Panc1 (cell line): Measurements from ENCODE around the gene KIRREL3. TPM values are rescaled to one million over a fixed set of nuclear protein-coding genes. Genes with fewer than 3 reads are reported as not detected.

Source experiments
- ATAC-seq: fragments of 200-7000 bp; cut with Tn5 transposase; 2 replicates; pipeline ENCODE4 v1.9.1; 2020; ENCODE audit warnings: mild to moderate bottlenecking, moderate library complexity
- BruUV-seq: library from RNA; stranded (reverse); fragments of 400-500 nt; replicated peaks from 2 replicates; lab custom pipeline; 2021; lab: Mats Ljungman, UMichigan
- CTCF ChIA-PET: fragments of 300-600 bp; sonication (Branson Sonifier 250); formaldehyde crosslinking; loops from one replicate; lab custom pipeline; 2022; ENCODE audit warnings: antibody characterized with exemption; lab: Charles Lee
- POLR2A ChIA-PET: fragments of 300-600 bp; sonication (Branson Sonifier 250); formaldehyde crosslinking; loops from one replicate; lab custom pipeline; 2022; ENCODE audit warnings: antibody characterized with exemption; lab: Charles Lee
- DNase-seq: peaks from one replicate; pipeline ENCODE4 v3.0.0-alpha.2; 2010; ENCODE audit warnings: low read depth, low spot score
- H3K27ac ChIP-seq: 2 replicates; pipeline ENCODE4 v1.5.1; 2011; ENCODE audit warnings: mild to moderate bottlenecking, low read length, inconsistent platforms
- H3K27me3 ChIP-seq: fragments of 200-500 bp; sonication (Bioruptor generic); 2 replicates; pipeline ENCODE4 v1.6.0; 2014; ENCODE audit warnings: low read length, inconsistent platforms; ENCODE audit not compliant: control insufficient read depth, insufficient read depth
- H3K36me3 ChIP-seq: fragments of 200-500 bp; sonication (Bioruptor generic); 2 replicates; pipeline ENCODE4 v1.5.1; 2014; ENCODE audit warnings: inconsistent platforms, mild to moderate bottlenecking, low read length, moderate library complexity; ENCODE audit not compliant: control insufficient read depth, insufficient read depth
- H3K4me1 ChIP-seq: 2 replicates; pipeline ENCODE4 v1.5.1; 2011; ENCODE audit warnings: inconsistent platforms, mild to moderate bottlenecking, low read length, moderate library complexity; ENCODE audit not compliant: control insufficient read depth, insufficient read depth
- H3K4me3 ChIP-seq, 2 experiments: 2 replicates each; pipeline ENCODE4 v1.5.1; 2011 to 2012; ENCODE audit warnings: low read depth in 2 of 2, low read length in 2 of 2, mild to moderate bottlenecking in 2 of 2, inconsistent platforms in 1 of 2, moderate library complexity in 1 of 2
- H3K9me3 ChIP-seq: fragments of 200-500 bp; sonication (Bioruptor generic); 2 replicates; pipeline ENCODE4 v1.5.1; 2014; ENCODE audit warnings: low read depth, mild to moderate bottlenecking, inconsistent platforms, low read length, moderate library complexity; ENCODE audit not compliant: control insufficient read depth, insufficient read depth
- POLR2AphosphoS5 ChIP-seq: IDR thresholded peaks from 2 replicates; pipeline ENCODE4 v1.6.1; 2012; ENCODE audit warnings: mild to moderate bottlenecking, low read depth, low read length, moderate library complexity
- SIN3A ChIP-seq: IDR thresholded peaks from 2 replicates; pipeline ENCODE4 v1.6.1; 2012; ENCODE audit warnings: low read depth, mild to moderate bottlenecking, low read length, moderate library complexity, borderline replicate concordance; ENCODE audit not compliant: insufficient read depth
- TCF7L2 ChIP-seq: IDR thresholded peaks from 2 replicates; pipeline ENCODE4 v1.6.1; 2011; ENCODE audit warnings: mild to moderate bottlenecking, low read depth, low read length, inconsistent platforms
- in situ Hi-C: cut with HindIII; loops from 2 replicates; pipeline ENCODE4 v1.10.0; 2016; ENCODE audit warnings: low sequenced_read_pairs, low pct_unique_long_range_greater_than_20kb
- intact Hi-C: fragments of 100-400 bp; cut with micrococcal nuclease; formaldehyde crosslinking; loops from one replicate; pipeline ENCODE4 v1.10.0; 2022; ENCODE audit not compliant: unreplicated experiment
- total RNA-seq: library from RNA; stranded (reverse); gene quantifications from one replicate; pipeline ENCODE4 v1.2.1, GENCODE V29; 2021; ENCODE audit not compliant: unreplicated experiment
- TF ChIP-seq, protein P1 (sequence below), 2 experiments: IDR thresholded peaks; 2 replicates each; pipeline ENCODE4 v1.6.1; 2011 to 2012; ENCODE audit warnings: low read depth in 2 of 2, control low read depth in 1 of 2, low read length in 1 of 2, mild to moderate bottlenecking in 1 of 2, moderate library complexity in 1 of 2; ENCODE audit not compliant: insufficient read depth in 1 of 2
- TF ChIP-seq, protein P2 (sequence below): fragments of 450-650 bp; IDR thresholded peaks from 2 replicates; pipeline ENCODE4 v1.5.1; 2017; ENCODE audit warnings: mild to moderate bottlenecking

The KIRREL3 gene
- total RNA-seq, 1 experiment from 2014 or later = 0.36 TPM

DNA sequence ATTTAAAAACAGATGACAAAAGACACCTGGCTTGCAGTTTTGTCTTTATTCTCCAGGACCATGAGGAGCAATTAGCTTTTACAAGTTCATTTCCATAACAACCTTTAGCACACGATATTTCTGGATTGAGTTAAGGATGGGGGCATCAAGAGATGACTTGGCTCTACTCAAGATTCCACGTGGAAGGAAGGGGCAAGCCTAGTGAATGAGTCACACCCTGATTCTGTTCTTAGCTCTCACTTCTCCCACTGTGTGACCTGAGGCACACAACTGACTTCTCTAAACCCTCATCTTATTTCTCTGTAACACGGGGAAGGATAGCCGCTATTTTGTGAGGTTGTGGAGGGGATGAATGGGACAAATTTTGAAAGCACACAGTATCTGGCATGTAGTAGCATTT, 185.5 kb downstream of the KIRREL3 start:
- BruUV-seq = no TSS peak
- POLR2A ChIA-PET = no interaction called here
- CTCF ChIA-PET = no interaction called here
- DNase-seq (no peak), ATAC-seq (no peak)
- Histone ChIP-seq H3K36me3 (no peaks in the 10 kb centered on the region), H3K27me3 (peaks cover 17% of the 10 kb centered on the region), H3K27ac (no peak overlapping the region), H3K9me3 (no peaks in the 10 kb centered on the region), H3K4me1 (no peaks in the 10 kb centered on the region), H3K4me3 (no peak overlapping the region)
- intact Hi-C loops (no loop called here), in situ Hi-C loops (no loop called here)
- TF ChIP-seq SIN3A (no peak), TCF7L2 (no peak), POLR2AphosphoS5 (no peak)
- TF ChIP-seq, protein P1, sequence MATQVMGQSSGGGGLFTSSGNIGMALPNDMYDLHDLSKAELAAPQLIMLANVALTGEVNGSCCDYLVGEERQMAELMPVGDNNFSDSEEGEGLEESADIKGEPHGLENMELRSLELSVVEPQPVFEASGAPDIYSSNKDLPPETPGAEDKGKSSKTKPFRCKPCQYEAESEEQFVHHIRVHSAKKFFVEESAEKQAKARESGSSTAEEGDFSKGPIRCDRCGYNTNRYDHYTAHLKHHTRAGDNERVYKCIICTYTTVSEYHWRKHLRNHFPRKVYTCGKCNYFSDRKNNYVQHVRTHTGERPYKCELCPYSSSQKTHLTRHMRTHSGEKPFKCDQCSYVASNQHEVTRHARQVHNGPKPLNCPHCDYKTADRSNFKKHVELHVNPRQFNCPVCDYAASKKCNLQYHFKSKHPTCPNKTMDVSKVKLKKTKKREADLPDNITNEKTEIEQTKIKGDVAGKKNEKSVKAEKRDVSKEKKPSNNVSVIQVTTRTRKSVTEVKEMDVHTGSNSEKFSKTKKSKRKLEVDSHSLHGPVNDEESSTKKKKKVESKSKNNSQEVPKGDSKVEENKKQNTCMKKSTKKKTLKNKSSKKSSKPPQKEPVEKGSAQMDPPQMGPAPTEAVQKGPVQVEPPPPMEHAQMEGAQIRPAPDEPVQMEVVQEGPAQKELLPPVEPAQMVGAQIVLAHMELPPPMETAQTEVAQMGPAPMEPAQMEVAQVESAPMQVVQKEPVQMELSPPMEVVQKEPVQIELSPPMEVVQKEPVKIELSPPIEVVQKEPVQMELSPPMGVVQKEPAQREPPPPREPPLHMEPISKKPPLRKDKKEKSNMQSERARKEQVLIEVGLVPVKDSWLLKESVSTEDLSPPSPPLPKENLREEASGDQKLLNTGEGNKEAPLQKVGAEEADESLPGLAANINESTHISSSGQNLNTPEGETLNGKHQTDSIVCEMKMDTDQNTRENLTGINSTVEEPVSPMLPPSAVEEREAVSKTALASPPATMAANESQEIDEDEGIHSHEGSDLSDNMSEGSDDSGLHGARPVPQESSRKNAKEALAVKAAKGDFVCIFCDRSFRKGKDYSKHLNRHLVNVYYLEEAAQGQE (IDR thresholded peaks at IDR 0.05; ENCODE audit: insufficient read depth in 1 of 2, low read depth in 2 of 2, low read length in 1 of 2) = no peak
- TF ChIP-seq, protein P2, sequence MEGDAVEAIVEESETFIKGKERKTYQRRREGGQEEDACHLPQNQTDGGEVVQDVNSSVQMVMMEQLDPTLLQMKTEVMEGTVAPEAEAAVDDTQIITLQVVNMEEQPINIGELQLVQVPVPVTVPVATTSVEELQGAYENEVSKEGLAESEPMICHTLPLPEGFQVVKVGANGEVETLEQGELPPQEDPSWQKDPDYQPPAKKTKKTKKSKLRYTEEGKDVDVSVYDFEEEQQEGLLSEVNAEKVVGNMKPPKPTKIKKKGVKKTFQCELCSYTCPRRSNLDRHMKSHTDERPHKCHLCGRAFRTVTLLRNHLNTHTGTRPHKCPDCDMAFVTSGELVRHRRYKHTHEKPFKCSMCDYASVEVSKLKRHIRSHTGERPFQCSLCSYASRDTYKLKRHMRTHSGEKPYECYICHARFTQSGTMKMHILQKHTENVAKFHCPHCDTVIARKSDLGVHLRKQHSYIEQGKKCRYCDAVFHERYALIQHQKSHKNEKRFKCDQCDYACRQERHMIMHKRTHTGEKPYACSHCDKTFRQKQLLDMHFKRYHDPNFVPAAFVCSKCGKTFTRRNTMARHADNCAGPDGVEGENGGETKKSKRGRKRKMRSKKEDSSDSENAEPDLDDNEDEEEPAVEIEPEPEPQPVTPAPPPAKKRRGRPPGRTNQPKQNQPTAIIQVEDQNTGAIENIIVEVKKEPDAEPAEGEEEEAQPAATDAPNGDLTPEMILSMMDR = no peak

DNA sequence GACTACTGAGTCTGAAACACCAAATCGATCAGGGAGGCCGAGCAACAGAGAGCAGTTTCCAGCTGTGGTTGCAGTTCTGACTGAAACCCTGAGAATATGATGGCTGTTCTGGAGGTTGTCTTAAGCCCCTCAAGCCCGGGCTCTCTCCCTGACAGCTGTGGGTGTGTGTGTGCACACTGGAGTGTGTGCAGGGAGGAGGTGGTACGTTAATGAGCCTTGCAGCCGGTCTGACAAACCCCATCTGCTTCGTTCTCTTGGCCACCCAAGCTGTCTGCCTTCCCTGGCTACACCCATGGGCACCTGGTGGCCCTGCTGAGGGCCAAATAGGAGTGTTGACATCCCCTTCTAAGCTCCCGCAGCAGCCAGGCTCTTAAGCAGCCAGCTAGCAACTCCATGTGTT, 189.8 kb downstream of the KIRREL3 start:
- Histone ChIP-seq H3K4me3 (no peak overlapping the region), H3K27me3 (peaks cover 9% of the 10 kb centered on the region), H3K36me3 (no peaks in the 10 kb centered on the region), H3K27ac (no peak overlapping the region), H3K9me3 (no peaks in the 10 kb centered on the region), H3K4me1 (no peaks in the 10 kb centered on the region)
- ATAC-seq = no peak
- in situ Hi-C loops = no loop called here
- DNase-seq = no peak
- no peak for TF ChIP-seq TCF7L2
- TF ChIP-seq POLR2AphosphoS5 = no peak
- TF ChIP-seq SIN3A = no peak
- TF ChIP-seq, protein P2 = no peak
- TF ChIP-seq, protein P1 (IDR thresholded peaks at IDR 0.05; ENCODE audit: insufficient read depth in 1 of 2, low read depth in 2 of 2, low read length in 1 of 2) = no peak
- BruUV-seq = no TSS peak
- intact Hi-C loops = no loop called here
- ChIA-PET POLR2A (no interaction called here), CTCF (no interaction called here)
